OCI-LY1 (cell line): ENCODE data around the gene ELAVL3.
"Not testable (repeated sequence)": the region's sequence is repeated elsewhere in the genome, so short reads cannot be mapped to it uniquely, and the experiment has no call there.

Experiments used
- CTCF ChIP-seq: fragments of 200-600 bp; sonication (generic), shearing (Covaris generic); IDR thresholded peaks from 2 replicates; pipeline ENCODE4 v1.5.1; 2017; ENCODE audit warnings: mild to moderate bottlenecking, antibody characterized with exemption, low read length, moderate library complexity, mixed read lengths
- EZH2 ChIP-seq: fragments of 200-600 bp; sonication (generic), shearing (Covaris generic); IDR thresholded peaks from 2 replicates; pipeline ENCODE4 v1.8.0; 2017; ENCODE audit warnings: borderline replicate concordance, mixed run types, mild to moderate bottlenecking, antibody characterized with exemption, low read length, moderate library complexity, mixed read lengths

GRCh38 chr19:11433526-11433925 is 47.3 kb downstream of the ELAVL3 start:
- not testable (repeated sequence) for TF ChIP-seq CTCF, EZH2
